Neural progenitor cell (in vitro differentiated cells): ENCODE data around the gene NDFIP1. TPM values are rescaled to one million over a fixed set of nuclear protein-coding genes. Genes with fewer than 3 reads are reported as not detected.

Experiments used
- DNase-seq: peaks from one replicate; pipeline ENCODE4 v3.0.0-alpha.2; 2016; ENCODE audit warnings: low spot score
- H2AFZ ChIP-seq: fragments of 200-600 bp; sonication (generic); replicated peaks from 2 replicates; pipeline ENCODE4 v1.6.1; 2016; ENCODE audit warnings: antibody characterized with exemption
- H3F3A ChIP-seq: fragments of 200-600 bp; sonication (generic); 2 replicates; pipeline ENCODE4 v1.6.1; 2016; ENCODE audit warnings: antibody characterized with exemption, low read depth
- H3K27ac ChIP-seq: fragments of 200-600 bp; sonication (generic); 2 replicates; pipeline ENCODE4 v1.5.1; 2016; ENCODE audit warnings: mild to moderate bottlenecking
- H3K27me3 ChIP-seq: fragments of 200-600 bp; sonication (generic); 2 replicates; pipeline ENCODE4 v1.6.1; 2016; ENCODE audit warnings: mild to moderate bottlenecking, moderate library complexity
- H3K36me3 ChIP-seq: fragments of 200-600 bp; sonication (generic); 2 replicates; pipeline ENCODE4 v1.5.1; 2016
- H3K4me1 ChIP-seq: fragments of 200-600 bp; sonication (generic); 2 replicates; pipeline ENCODE4 v1.6.1; 2016; ENCODE audit warnings: mixed run types
- H3K4me2 ChIP-seq: fragments of 200-600 bp; sonication (generic); 2 replicates; pipeline ENCODE4 v1.6.1; 2016
- H3K4me3 ChIP-seq: fragments of 200-600 bp; sonication (generic); 2 replicates; pipeline ENCODE4 v1.5.1; 2016
- H3K79me2 ChIP-seq: fragments of 200-600 bp; sonication (generic); 2 replicates; pipeline ENCODE4 v1.6.1; 2016; ENCODE audit warnings: low read depth
- H3K9ac ChIP-seq: fragments of 200-600 bp; sonication (generic); 2 replicates; pipeline ENCODE4 v1.6.1; 2016
- H3K9me3 ChIP-seq: fragments of 200-600 bp; sonication (generic); 2 replicates; pipeline ENCODE4 v1.5.1; 2016; ENCODE audit warnings: low read depth
- H4K20me1 ChIP-seq: fragments of 200-600 bp; sonication (generic); 2 replicates; pipeline ENCODE4 v1.6.1; 2016; ENCODE audit warnings: low read depth
- H3K27ac Mint-ChIP-seq: 3 replicates; pipeline ENCODE4 v1.8.0; 2021; ENCODE audit warnings: mixed read lengths
- H3K27me3 Mint-ChIP-seq: 2 replicates; pipeline ENCODE4 v1.8.0; 2022; ENCODE audit warnings: low read depth, mild to moderate bottlenecking, inconsistent platforms, moderate library complexity, mixed read lengths; ENCODE audit not compliant: insufficient read depth
- H3K36me3 Mint-ChIP-seq: 3 replicates; pipeline ENCODE4 v1.8.0; 2021; ENCODE audit warnings: mixed read lengths
- H3K4me1 Mint-ChIP-seq: 3 replicates; pipeline ENCODE4 v1.8.0; 2021; ENCODE audit warnings: mixed read lengths
- H3K4me3 Mint-ChIP-seq: 3 replicates; pipeline ENCODE4 v1.8.0; 2021; ENCODE audit warnings: mild to moderate bottlenecking, moderate library complexity, mixed read lengths
- H3K9me3 Mint-ChIP-seq: 3 replicates; pipeline ENCODE4 v1.8.0; 2020; ENCODE audit warnings: mixed read lengths
- EZH2 ChIP-seq: fragments of 200-600 bp; sonication (generic); IDR thresholded peaks from 2 replicates; pipeline ENCODE4 v1.6.1; 2017; ENCODE audit warnings: antibody characterized with exemption, mild to moderate bottlenecking, moderate library complexity
- EZH2phosphoT487 ChIP-seq: fragments of 200-600 bp; sonication (generic); IDR thresholded peaks from 2 replicates; pipeline ENCODE4 v1.6.1; 2017; ENCODE audit warnings: antibody characterized with exemption
- total RNA-seq: library from RNA; depleted of rRNA; stranded (reverse); fragments of >200 nt; gene quantifications from 2 replicates; pipeline ENCODE4 v1.2.3, GENCODE V29; 2015; ENCODE audit warnings: low replicate concordance
- TF ChIP-seq, protein P1 (sequence below): fragments of 200-600 bp; sonication (generic); IDR thresholded peaks from 2 replicates; pipeline ENCODE4 v1.5.1; 2017; ENCODE audit warnings: antibody characterized with exemption, mild to moderate bottlenecking

The NDFIP1 gene
- total RNA-seq: 32.5 and 39.4 TPM in 2 replicates

GRCh38 chr5:142108432-142109330 lies at the start of gene NDFIP1:
NDFIP1 (plus strand) TSS chr5:142108779; CDS start chr5:142108975, 196 bp downstream.
- Mint-ChIP-seq H3K4me1 (peaks cover 26% of the 10 kb centered on the region), H3K27ac (peak within 1 kb of the TSS; percentile 88), H3K9me3 (peaks cover 7% of the 10 kb centered on the region), H3K4me3 (peak within 1 kb of the TSS; percentile 95), H3K36me3 (peaks cover 13% of the 10 kb centered on the region), H3K27me3 (peaks cover 7% of the 10 kb centered on the region)
- H3K27ac ChIP-seq: peak within 1 kb of the TSS; percentile 90
- H3K4me3 ChIP-seq: peak within 1 kb of the TSS; percentile 86
- TF ChIP-seq, protein P1, sequence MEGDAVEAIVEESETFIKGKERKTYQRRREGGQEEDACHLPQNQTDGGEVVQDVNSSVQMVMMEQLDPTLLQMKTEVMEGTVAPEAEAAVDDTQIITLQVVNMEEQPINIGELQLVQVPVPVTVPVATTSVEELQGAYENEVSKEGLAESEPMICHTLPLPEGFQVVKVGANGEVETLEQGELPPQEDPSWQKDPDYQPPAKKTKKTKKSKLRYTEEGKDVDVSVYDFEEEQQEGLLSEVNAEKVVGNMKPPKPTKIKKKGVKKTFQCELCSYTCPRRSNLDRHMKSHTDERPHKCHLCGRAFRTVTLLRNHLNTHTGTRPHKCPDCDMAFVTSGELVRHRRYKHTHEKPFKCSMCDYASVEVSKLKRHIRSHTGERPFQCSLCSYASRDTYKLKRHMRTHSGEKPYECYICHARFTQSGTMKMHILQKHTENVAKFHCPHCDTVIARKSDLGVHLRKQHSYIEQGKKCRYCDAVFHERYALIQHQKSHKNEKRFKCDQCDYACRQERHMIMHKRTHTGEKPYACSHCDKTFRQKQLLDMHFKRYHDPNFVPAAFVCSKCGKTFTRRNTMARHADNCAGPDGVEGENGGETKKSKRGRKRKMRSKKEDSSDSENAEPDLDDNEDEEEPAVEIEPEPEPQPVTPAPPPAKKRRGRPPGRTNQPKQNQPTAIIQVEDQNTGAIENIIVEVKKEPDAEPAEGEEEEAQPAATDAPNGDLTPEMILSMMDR: no peak
- TF ChIP-seq EZH2phosphoT487 (no peak), EZH2 (peak; percentile 51)
- peak within 1 kb of the TSS; percentile 85 for H3K4me2 ChIP-seq
- peaks cover 4% of the 10 kb centered on the region for H3K4me1 ChIP-seq
- peaks cover 21% of the 10 kb centered on the region for H3F3A ChIP-seq
- peak within 1 kb of the TSS; percentile 92 for H2AFZ ChIP-seq
- peaks cover 46% of the 10 kb centered on the region for H3K79me2 ChIP-seq
- peak within 1 kb of the TSS; percentile 94 for H3K9ac ChIP-seq
- peak; percentile 93 for DNase-seq
- H3K36me3 ChIP-seq: no peaks in the 10 kb centered on the region
- peaks cover 21% of the 10 kb centered on the region for H3K27me3 ChIP-seq
- H4K20me1 ChIP-seq: peaks cover 14% of the 10 kb centered on the region
- H3K9me3 ChIP-seq: no peaks in the 10 kb centered on the region

DNA sequence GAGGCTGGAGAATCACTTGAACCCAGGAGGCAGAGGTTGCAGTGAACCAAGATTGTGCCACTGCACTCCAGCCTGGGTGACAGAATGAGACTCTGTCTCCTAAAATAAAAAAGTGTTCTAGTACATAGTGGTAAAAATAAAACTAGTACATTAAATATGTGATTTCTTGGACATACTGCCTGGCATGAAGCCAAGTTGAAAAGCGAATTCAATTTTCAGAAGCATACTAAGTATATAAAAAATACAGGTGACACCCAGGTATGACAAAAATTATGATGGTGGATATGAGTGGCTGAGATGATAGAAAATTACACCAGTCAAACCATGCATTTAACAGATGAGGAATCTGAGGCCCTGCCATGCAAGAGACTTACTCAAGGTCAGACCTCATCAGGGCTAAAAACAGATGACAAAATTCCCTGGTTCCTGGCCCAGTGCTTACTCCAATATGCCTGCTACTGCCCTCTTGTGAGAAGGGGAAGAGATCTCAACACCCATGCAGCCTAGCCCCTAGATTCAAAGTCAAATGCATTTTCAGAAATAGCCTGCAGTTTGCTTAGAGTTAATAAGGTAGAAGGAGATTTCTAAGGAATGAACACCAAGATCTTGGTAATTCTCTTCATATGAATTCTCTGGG lies 49.2 kb upstream of the NDFIP1 start:
- H4K20me1 ChIP-seq: no peaks in the 10 kb centered on the region
- peaks cover 11% of the 10 kb centered on the region for H3F3A ChIP-seq
- no peak overlapping the region for H3K27ac ChIP-seq
- no peaks in the 10 kb centered on the region for H3K36me3 Mint-ChIP-seq
- no peaks in the 10 kb centered on the region for H3K9me3 ChIP-seq
- no peak overlapping the region for H3K4me2 ChIP-seq
- peaks cover 10% of the 10 kb centered on the region for H3K4me1 ChIP-seq
- no peaks in the 10 kb centered on the region for H3K27me3 Mint-ChIP-seq
- no peaks in the 10 kb centered on the region for H3K79me2 ChIP-seq
- no peaks in the 10 kb centered on the region for H3K9me3 Mint-ChIP-seq
- no peak overlapping the region for H3K4me3 ChIP-seq
- no peaks in the 10 kb centered on the region for H3K27me3 ChIP-seq
- no peaks in the 10 kb centered on the region for H3K36me3 ChIP-seq
- peak overlapping the region; percentile 60 for H3K27ac Mint-ChIP-seq
- H3K4me1 Mint-ChIP-seq: peaks cover 35% of the 10 kb centered on the region
- TF ChIP-seq EZH2phosphoT487 (no peak), EZH2 (no peak)
- TF ChIP-seq, protein P1: no peak
- no peak overlapping the region for H2AFZ ChIP-seq
- H3K9ac ChIP-seq: no peak overlapping the region
- DNase-seq: no peak
- H3K4me3 Mint-ChIP-seq: no peak overlapping the region

- Mint-ChIP-seq H3K4me1 (peaks cover 38% of the 10 kb centered on the region), H3K27me3 (peaks cover 9% of the 10 kb centered on the region), H3K27ac (peak overlapping the region; percentile 83), H3K36me3 (no peaks in the 10 kb centered on the region), H3K4me3 (peak overlapping the region; percentile 62), H3K9me3 (no peaks in the 10 kb centered on the region)
- Histone ChIP-seq H3K27ac (no peak overlapping the region), H3K4me1 (peaks cover 12% of the 10 kb centered on the region), H3K4me3 (peak overlapping the region; percentile 16), H3K79me2 (no peaks in the 10 kb centered on the region), H3K36me3 (no peaks in the 10 kb centered on the region), H3F3A (peaks cover 13% of the 10 kb centered on the region), H3K9me3 (no peaks in the 10 kb centered on the region), H3K27me3 (no peaks in the 10 kb centered on the region), H2AFZ (peak overlapping the region; percentile 65), H3K9ac (no peak overlapping the region), H3K4me2 (peak overlapping the region; percentile 65), H4K20me1 (no peaks in the 10 kb centered on the region)
- TF ChIP-seq, protein P1: no peak
- TF ChIP-seq EZH2phosphoT487 (no peak), EZH2 (no peak)
- no peak for DNase-seq
Measured at GRCh38 chr5:142063376-142063775, 45.2 kb upstream of the NDFIP1 start.
